K562 (cell line): Measurements from ENCODE around the gene TP53BP2. TPM values are rescaled to one million over a fixed set of nuclear protein-coding genes. Genes with fewer than 3 reads are reported as not detected.
A peak's percentile ranks its signal among the peaks of the same experiment; 100 is the strongest.

Experiments used
- ATAC-seq: fragments of 200-7000 bp; cut with Tn5 transposase; 3 replicates; pipeline ENCODE4 v1.9.1; 2020; ENCODE audit warnings: moderate library complexity
- BruUV-seq: library from RNA; stranded (reverse); fragments of 400-500 nt; replicated peaks from 2 replicates; lab custom pipeline; 2021; lab: Mats Ljungman, UMichigan
- CTCF ChIA-PET: fragments of 300-600 bp; formaldehyde crosslinking; extraction: SDS; loops from one replicate; lab custom pipeline; 2021; ENCODE audit warnings: low intra/inter-chr PET ratio; lab: Yijun Ruan, JAX
- POLR2A ChIA-PET: fragments of 300-600, 350-650 bp; sonication (Branson Sonifier 250); formaldehyde crosslinking; extraction: SDS; loops from one replicate; lab custom pipeline; 2021; ENCODE audit warnings: antibody characterized with exemption, inconsistent platforms; lab: Yijun Ruan, JAX
- DNase-seq, 4 experiments: peaks; one replicate each; pipeline versions ENCODE4 v3.0.0 to v3.0.0-alpha.2; 2011 to 2018; ENCODE audit warnings: low spot score in 3 of 4, mixed read lengths in 3 of 4; ENCODE audit errors: extremely low read depth in 1 of 4
- FAIRE-seq: peaks from 2 replicates; lab custom pipeline; 2011; peaks lifted over from hg19 to GRCh38; lab: Jason Lieb, UNC
- H2AFZ ChIP-seq: 2 replicates; pipeline ENCODE4 v1.6.0; 2011; ENCODE audit warnings: low read depth, low read length, control low read depth, inconsistent platforms
- H3K27ac ChIP-seq: fragments of 200-600 bp; 3 replicates; pipeline ENCODE4 v1.8.0; 2011; ENCODE audit warnings: low read depth, mild to moderate bottlenecking, control low read depth, inconsistent platforms, low read length, moderate library complexity, mixed read lengths; ENCODE audit errors: extremely low read depth
- H3K27me3 ChIP-seq, 2 experiments: fragments of 300-600 bp in 1 of 2; 2 replicates in 1 of 2; 3 replicates in 1 of 2; pipeline versions ENCODE4 v1.6.0 to v1.8.0; 2011; ENCODE audit warnings: inconsistent platforms in 2 of 2, low read length in 2 of 2, mild to moderate bottlenecking in 1 of 2, mixed read lengths in 1 of 2, moderate library complexity in 1 of 2; ENCODE audit not compliant: control insufficient read depth in 2 of 2, insufficient read depth in 2 of 2
- H3K36me3 ChIP-seq: fragments of 300-600 bp; 3 replicates; pipeline ENCODE4 v1.8.0; 2011; ENCODE audit warnings: mild to moderate bottlenecking, low read length, inconsistent platforms; ENCODE audit not compliant: control insufficient read depth, insufficient read depth
- H3K4me1 ChIP-seq, 2 experiments: fragments of 200-600 bp in 1 of 2; replicated peaks in 1 of 2; 2 replicates in 1 of 2; 3 replicates in 1 of 2; pipeline versions ENCODE4 v1.5.1 to v1.8.0; 2011; ENCODE audit warnings: inconsistent platforms in 2 of 2, low read length in 2 of 2, mild to moderate bottlenecking in 1 of 2, mixed read lengths in 1 of 2, moderate library complexity in 1 of 2; ENCODE audit not compliant: control insufficient read depth in 2 of 2, insufficient read depth in 2 of 2
- H3K4me2 ChIP-seq: 2 replicates; pipeline ENCODE4 v1.6.1; 2011; ENCODE audit warnings: low read length, control low read depth, inconsistent platforms, mixed read lengths; ENCODE audit not compliant: insufficient read depth
- H3K4me3 ChIP-seq: fragments of 200-600 bp; sonication (generic), shearing (Covaris generic); 2 replicates; pipeline ENCODE4 v1.5.1; 2016; ENCODE audit warnings: control low read depth, inconsistent platforms
- H3K79me2 ChIP-seq: fragments of 200-600 bp; 3 replicates; pipeline ENCODE4 v1.8.0; 2011; ENCODE audit warnings: low read length, inconsistent platforms; ENCODE audit not compliant: control insufficient read depth, insufficient read depth
- H3K9ac ChIP-seq, 2 experiments: 2 replicates each; pipeline versions ENCODE4 v1.6.0 to v1.6.1; 2011; ENCODE audit warnings: low read depth in 2 of 2, low read length in 2 of 2, control low read depth in 1 of 2, inconsistent platforms in 1 of 2, mild to moderate bottlenecking in 1 of 2, mixed read lengths in 1 of 2; ENCODE audit not compliant: insufficient read depth in 1 of 2
- H3K9me1 ChIP-seq: one replicate; pipeline ENCODE4 v1.6.0; 2011; ENCODE audit warnings: inconsistent platforms, mild to moderate bottlenecking, low read length, moderate library complexity; ENCODE audit not compliant: control insufficient read depth, insufficient read depth
- H3K9me3 ChIP-seq: replicated peaks from 2 replicates; pipeline ENCODE4 v1.5.1; 2011; ENCODE audit warnings: low read depth, low read length, inconsistent platforms; ENCODE audit not compliant: control insufficient read depth, insufficient read depth
- H4K20me1 ChIP-seq: replicated peaks from 2 replicates; pipeline ENCODE4 v1.6.1; 2011; ENCODE audit warnings: low read length, inconsistent platforms, mixed read lengths; ENCODE audit not compliant: control insufficient read depth, insufficient read depth
- ADNP ChIP-seq: fragments of 200-800 bp; sonication (Bioruptor generic); IDR thresholded peaks from 2 replicates; pipeline ENCODE4 v1.6.1; 2016; ENCODE audit warnings: missing genetic modification characterization, missing compliant biosample characterization
- C11orf30 ChIP-seq: fragments of 450-650 bp; IDR thresholded peaks from 2 replicates; pipeline ENCODE4 v1.6.1; 2016; ENCODE audit warnings: low read depth, mild to moderate bottlenecking
- ELF2 ChIP-seq: fragments of 250-450 bp; sonication (Bioruptor Pico); IDR thresholded peaks from 2 replicates; pipeline ENCODE4 v1.5.0; 2021; ENCODE audit warnings: mild to moderate bottlenecking
- ETV5 ChIP-seq: sonication (generic); formaldehyde crosslinking; IDR thresholded peaks from 2 replicates; pipeline ENCODE4 v1.4.0; 2020; ENCODE audit warnings: low read depth, mild to moderate bottlenecking, missing genetic modification reagents
- MAFF ChIP-seq: IDR thresholded peaks from 2 replicates; pipeline ENCODE4 v1.6.1; 2012; ENCODE audit warnings: low read length, improper control_type of control experiment
- MAFG ChIP-seq: fragments of 450-650 bp; conservative IDR thresholded peaks from 2 replicates; pipeline ENCODE4 v1.6.1; 2016; ENCODE audit warnings: missing genetic modification characterization, missing compliant biosample characterization
- MAFK ChIP-seq: IDR thresholded peaks from 2 replicates; pipeline ENCODE4 v1.6.1; 2011; ENCODE audit warnings: low read length, improper control_type of control experiment
- MTA1 ChIP-seq: fragments of 450-650 bp; IDR thresholded peaks from 2 replicates; pipeline ENCODE4 v1.6.1; 2017; ENCODE audit warnings: borderline replicate concordance
- NFXL1 ChIP-seq: fragments of 450-650 bp; formaldehyde crosslinking; IDR thresholded peaks from 2 replicates; pipeline ENCODE4 v1.4.0; 2021; ENCODE audit warnings: mild to moderate bottlenecking
- ZNF263 ChIP-seq: sonication (generic); formaldehyde crosslinking; IDR thresholded peaks from 2 replicates; pipeline ENCODE4 v1.8.0; 2022; ENCODE audit warnings: mild to moderate bottlenecking, missing genetic modification reagents, borderline replicate concordance
- ZNF316 ChIP-seq: fragments of 450-650 bp; IDR thresholded peaks from 2 replicates; pipeline ENCODE4 v1.6.1; 2016
- ZSCAN29 ChIP-seq: fragments of 450-650 bp; IDR thresholded peaks from 2 replicates; pipeline ENCODE4 v1.6.1; 2017
- WGBS: fragments of 100-300 bp; shearing (Covaris generic); methylation state at CpG from one replicate; pipeline ENCODE4 v1.1.6; 2016; ENCODE audit warnings: low coverage, mixed read lengths; ENCODE audit not compliant: insufficient coverage; ENCODE audit errors: missing lambda C conversion rate; 5-methylcytosine and 5-hydroxymethylcytosine counted together
- in situ Hi-C: fragments of 300-500 bp; cut with MboI; formaldehyde crosslinking; loops from 4 replicates; pipeline ENCODE4 v1.15.0; 2018; ENCODE audit warnings: inconsistent platforms, mixed read lengths
- intact Hi-C: fragments of 100-400 bp; cut with micrococcal nuclease; formaldehyde crosslinking; loops from 2 replicates; pipeline ENCODE4 v1.14.2; 2022
- polyA plus RNA-seq, 8 experiments: library from polyadenylated mRNA; depleted of rRNA in 4 of 8; stranded (reverse) in 5 of 8; unstranded in 3 of 8; fragments of >200 nt; fragmentation: Nextera tagmentation in 2 of 8; fragmentation: Illumina TruSeq in 1 of 8; extraction: Ambion mirVana in 2 of 8; extraction: Trizol in 1 of 8; gene quantifications; 2 replicates each; pipeline versions ENCODE4 v1.2.1 to v1.2.3, GENCODE V29; 2011 to 2014; ENCODE audit warnings: inconsistent platforms in 1 of 8, missing spikeins in 1 of 8
- total RNA-seq, 7 experiments: library from RNA; depleted of rRNA in 6 of 7; stranded (reverse); fragments of >200 nt in 6 of 7; fragmentation: Illumina TruSeq in 2 of 7; extraction: Trizol in 2 of 7; gene quantifications; 2 replicates each; pipeline versions ENCODE4 v1.2.1 to v1.2.3, GENCODE V29; 2011 to 2021; ENCODE audit warnings: low replicate concordance in 1 of 7
- TF ChIP-seq, protein P1 (sequence below): fragments of 150-350 bp; conservative IDR thresholded peaks from 2 replicates; pipeline ENCODE4 v1.6.1; 2014; ENCODE audit warnings: low read length

TP53BP2 gene
- total and polyA plus RNA-seq, 9 of the 15 experiments (the other 6 are each of a cell fraction or from before 2014, with no cell fraction given): 17.0 to 69.6 (median 40.1) TPM

DNA sequence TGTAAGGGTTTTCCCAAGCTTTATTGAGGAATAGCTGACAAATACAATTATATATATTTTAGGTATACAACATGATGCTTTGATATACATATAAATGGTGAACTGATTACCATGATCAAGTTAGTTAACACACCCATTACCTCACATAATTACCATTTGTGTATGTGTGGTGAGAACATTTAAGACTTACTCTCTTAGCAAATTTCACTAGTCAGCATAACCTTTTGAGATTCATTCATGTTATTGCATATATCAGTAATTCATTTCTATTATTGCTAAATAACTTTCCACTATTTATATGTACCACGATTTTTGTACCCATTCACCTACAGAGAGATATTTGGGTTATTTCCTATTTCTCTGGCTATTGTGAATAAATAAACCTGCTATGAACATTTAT lies 16.2 kb upstream of the TP53BP2 start:
- Histone ChIP-seq H3K4me1 (no peaks in the 10 kb centered on the region; a peak in 1 of 5 replicates), H4K20me1 (no peaks in the 10 kb centered on the region), H3K79me2 (no peaks in the 10 kb centered on the region), H2AFZ (no peak overlapping the region), H3K9me1 (no peaks in the 10 kb centered on the region), H3K27ac (no peak overlapping the region), H3K36me3 (no peaks in the 10 kb centered on the region), H3K4me2 (no peak overlapping the region), H3K9ac (no peak overlapping the region), H3K9me3 (peaks cover 1% of the 10 kb centered on the region; the same call in 1 of the 2 replicates), H3K27me3 (no peaks in the 10 kb centered on the region), H3K4me3 (no peak overlapping the region)
- TF ChIP-seq ZSCAN29 (no peak), MAFG (tag) (peak; percentile 48), MAFF (peak; percentile 47; the same call in 1 of the 2 replicates), MAFK (peak; percentile 13; the same call in 1 of the 2 replicates), ZNF316 (peak; percentile 90), C11orf30 (peak; percentile 77)
- ChIA-PET POLR2A (no interaction called here), CTCF (no interaction called here)
- in situ Hi-C loops (no loop called here), intact Hi-C loops (no loop called here)
- no peak for ATAC-seq
- FAIRE-seq: no peak
- BruUV-seq: no TSS peak
- WGBS: 9% methylated on average over 1 of the region's 1 CpG
- no peak for DNase-seq

DNA sequence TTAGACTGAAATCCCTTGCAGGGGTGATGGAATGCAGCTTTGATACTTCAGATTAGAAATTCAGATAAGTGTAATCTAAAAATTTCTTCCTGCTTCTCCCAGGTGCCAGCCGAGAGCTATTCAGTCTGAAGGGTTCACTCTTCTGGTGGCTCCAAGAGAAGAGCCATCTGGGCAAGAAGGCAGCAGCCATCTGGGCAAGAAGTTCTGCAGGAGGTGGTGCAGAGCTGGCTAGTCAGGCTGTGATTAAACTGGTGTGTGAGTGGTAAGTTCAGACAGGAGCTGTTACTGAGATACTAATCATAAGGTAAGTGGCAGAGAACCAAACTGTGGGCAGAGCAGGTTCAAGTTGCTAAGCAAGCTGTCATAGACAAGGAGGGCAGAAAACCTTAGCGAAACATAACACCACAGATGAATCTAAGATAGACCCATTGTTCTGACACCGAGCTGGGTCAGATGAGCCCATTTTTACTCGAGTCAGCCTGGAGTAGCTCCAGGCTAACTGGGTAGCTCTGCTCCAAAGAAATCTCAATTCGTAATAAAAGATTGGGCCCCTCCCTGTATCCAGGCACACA lies 14.4 kb upstream of the TP53BP2 start:
- Histone ChIP-seq H2AFZ (no peak overlapping the region), H3K79me2 (no peaks in the 10 kb centered on the region), H3K9ac (no peak overlapping the region), H3K4me2 (no peak overlapping the region), H4K20me1 (no peaks in the 10 kb centered on the region), H3K27me3 (no peaks in the 10 kb centered on the region), H3K9me1 (no peaks in the 10 kb centered on the region), H3K27ac (no peak overlapping the region), H3K36me3 (no peaks in the 10 kb centered on the region), H3K9me3 (peaks cover 1% of the 10 kb centered on the region; the same call in 1 of the 2 replicates), H3K4me3 (no peak overlapping the region), H3K4me1 (no peaks in the 10 kb centered on the region; a peak in 1 of 5 replicates)
- ChIA-PET POLR2A (interaction anchor here (0.5 to 1.8 kb wide), 5 partner anchors 9 to 148 kb away, joined by 3 to 9 read pairs (median 4); partner anchors contain the start of genes CAPN2 and TP53BP2), CTCF (no interaction called here)
- DNase-seq (no peak), ATAC-seq (peak; percentile 45), FAIRE-seq (peak; percentile 42)
- BruUV-seq: no TSS peak
- intact Hi-C loops (no loop called here), in situ Hi-C loops (no loop called here)
- WGBS: 21% methylated on average over 5 of the region's 5 CpGs
- TF ChIP-seq MTA1 (no peak), ELF2 (CRISPR knock-in tag) (no peak), ETV5 (no peak), ZNF263 (CRISPR knock-in tag) (no peak), ADNP (no peak), NFXL1 (no peak)
- TF ChIP-seq, protein P1, sequence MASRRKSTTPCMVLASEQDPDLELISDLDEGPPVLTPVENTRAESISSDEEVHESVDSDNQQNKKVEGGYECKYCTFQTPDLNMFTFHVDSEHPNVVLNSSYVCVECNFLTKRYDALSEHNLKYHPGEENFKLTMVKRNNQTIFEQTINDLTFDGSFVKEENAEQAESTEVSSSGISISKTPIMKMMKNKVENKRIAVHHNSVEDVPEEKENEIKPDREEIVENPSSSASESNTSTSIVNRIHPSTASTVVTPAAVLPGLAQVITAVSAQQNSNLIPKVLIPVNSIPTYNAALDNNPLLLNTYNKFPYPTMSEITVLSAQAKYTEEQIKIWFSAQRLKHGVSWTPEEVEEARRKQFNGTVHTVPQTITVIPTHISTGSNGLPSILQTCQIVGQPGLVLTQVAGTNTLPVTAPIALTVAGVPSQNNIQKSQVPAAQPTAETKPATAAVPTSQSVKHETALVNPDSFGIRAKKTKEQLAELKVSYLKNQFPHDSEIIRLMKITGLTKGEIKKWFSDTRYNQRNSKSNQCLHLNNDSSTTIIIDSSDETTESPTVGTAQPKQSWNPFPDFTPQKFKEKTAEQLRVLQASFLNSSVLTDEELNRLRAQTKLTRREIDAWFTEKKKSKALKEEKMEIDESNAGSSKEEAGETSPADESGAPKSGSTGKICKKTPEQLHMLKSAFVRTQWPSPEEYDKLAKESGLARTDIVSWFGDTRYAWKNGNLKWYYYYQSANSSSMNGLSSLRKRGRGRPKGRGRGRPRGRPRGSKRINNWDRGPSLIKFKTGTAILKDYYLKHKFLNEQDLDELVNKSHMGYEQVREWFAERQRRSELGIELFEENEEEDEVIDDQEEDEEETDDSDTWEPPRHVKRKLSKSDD: no peak
